ENCODE data around the gene RAB3C. TPM values are rescaled to one million over a fixed set of nuclear protein-coding genes. Genes with fewer than 3 reads are reported as not detected.

RAB3C gene
- total RNA-seq, 6 donors from 2014 or later: 0.09 to 1.1 (median 0.87) TPM; not detected in 2

GRCh38 chr5:58890701-58891085, 307.8 kb downstream of the RAB3C start:
- H3K9me3 ChIP-seq: no peaks in the 10 kb centered on the region
- H3K27me3 ChIP-seq: no peaks in the 10 kb centered on the region
- no peaks in the 10 kb centered on the region for H3K36me3 ChIP-seq
- no peak for TF ChIP-seq CTCF (IDR thresholded peaks at IDR 0.05)
- TF ChIP-seq EP300 (IDR thresholded peaks at IDR 0.05): no peak
- no peak for TF ChIP-seq POLR2A (IDR thresholded peaks at IDR 0.05)
- TF ChIP-seq POLR2AphosphoS5 (IDR thresholded peaks at IDR 0.05): no peak
- 87 to 94% methylated on average over 6 of the region's 6 CpGs for WGBS, 2 donors
- ATAC-seq (ENCODE audit: low FRiP score in 2 of 2) (no peak), DNase-seq (no peak)
- peak overlapping the region; percentile 59 to 68 (median 63) for H3K27ac ChIP-seq
- H3K4me1 ChIP-seq: peaks cover 0 to 14% (median 7%) of the 10 kb centered on the region in 4 donors
- H3K4me3 ChIP-seq: no peak overlapping the region

GRCh38 chr5:58891086-58891970, 308.5 kb downstream of the RAB3C start:
- DNase-seq: peak in 1 of 2 donors; percentile 59
- TF ChIP-seq POLR2AphosphoS5 (IDR thresholded peaks at IDR 0.05): peak in 1 of 2 donors; percentile 15
- TF ChIP-seq POLR2A (IDR thresholded peaks at IDR 0.05): no peak
- peak in 1 of 4 donors; percentile 17 for TF ChIP-seq EP300 (IDR thresholded peaks at IDR 0.05)
- peak; percentile 46 to 65 (median 52) for TF ChIP-seq CTCF (IDR thresholded peaks at IDR 0.05)
- H3K36me3 ChIP-seq: no peaks in the 10 kb centered on the region
- H3K4me1 ChIP-seq: peaks cover 0 to 14% (median 7%) of the 10 kb centered on the region in 4 donors
- H3K27me3 ChIP-seq: no peaks in the 10 kb centered on the region
- WGBS, 2 donors: 30 to 32% methylated on average over 18 of the region's 18 CpGs
- no peaks in the 10 kb centered on the region for H3K9me3 ChIP-seq
- H3K4me3 ChIP-seq: no peak overlapping the region
- H3K27ac ChIP-seq: peak overlapping the region; percentile 59 to 81 (median 66)
- peak; percentile 67 to 81 for ATAC-seq (ENCODE audit: low FRiP score in 2 of 2)

GRCh38 chr5:58891971-58892343, 309.1 kb downstream of the RAB3C start:
- Histone ChIP-seq H3K4me1 (peaks cover 0 to 11% (median 3%) of the 10 kb centered on the region in 4 donors), H3K27me3 (no peaks in the 10 kb centered on the region), H3K27ac (peak overlapping the region in 3 of 4 donors; percentile 23 to 59 (median 42)), H3K9me3 (no peaks in the 10 kb centered on the region), H3K36me3 (no peaks in the 10 kb centered on the region), H3K4me3 (no peak overlapping the region)
- ATAC-seq (ENCODE audit: low FRiP score in 2 of 2) (no peak), DNase-seq (no peak)
- no peak for TF ChIP-seq POLR2A (IDR thresholded peaks at IDR 0.05)
- TF ChIP-seq EP300 (IDR thresholded peaks at IDR 0.05): no peak
- no peak for TF ChIP-seq CTCF (IDR thresholded peaks at IDR 0.05)
- no peak for TF ChIP-seq POLR2AphosphoS5 (IDR thresholded peaks at IDR 0.05)

- DNase-seq: no peak
Measured at GRCh38 chr5:58893551-58893950, 310.7 kb downstream of the RAB3C start.

More at GRCh38 chr5:58893551-58893950, 310.7 kb downstream of the RAB3C start:
- no peak overlapping the region for H3K4me3 ChIP-seq
- 94 to 95% methylated on average over 1 of the region's 1 CpG for WGBS, 2 donors
- no peak overlapping the region for H3K27ac ChIP-seq
- no peaks in the 10 kb centered on the region for H3K9me3 ChIP-seq
- no peak for ATAC-seq (ENCODE audit: low FRiP score in 2 of 2)
- peaks cover 0 to 7% (median 1%) of the 10 kb centered on the region in 4 donors for H3K4me1 ChIP-seq
- H3K27me3 ChIP-seq: no peaks in the 10 kb centered on the region
- no peaks in the 10 kb centered on the region for H3K36me3 ChIP-seq
- TF ChIP-seq POLR2AphosphoS5 (IDR thresholded peaks at IDR 0.05) (no peak), CTCF (IDR thresholded peaks at IDR 0.05) (no peak), EP300 (IDR thresholded peaks at IDR 0.05) (no peak), POLR2A (IDR thresholded peaks at IDR 0.05) (no peak)
